Stimulated activated CD4-positive, alpha-beta T cell treated with anti-CD3 and anti-CD28 coated beads, Interleukin-1b, Interleukin-23, amount 100 ng/mL, for 24 hours (primary cell): Measurements from ENCODE around the gene KLRC4.
"Not testable (repeated sequence)": the region's sequence is repeated elsewhere in the genome, so short reads cannot be mapped to it uniquely, and the experiment has no call there.

Source experiments
- DNase-seq, 4 experiments: peaks; one replicate each; pipeline ENCODE4 v3.0.0-alpha.2; 2020; ENCODE audit warnings: low read depth in 4 of 4, low spot score in 1 of 4

Gene KLRC4

DNA sequence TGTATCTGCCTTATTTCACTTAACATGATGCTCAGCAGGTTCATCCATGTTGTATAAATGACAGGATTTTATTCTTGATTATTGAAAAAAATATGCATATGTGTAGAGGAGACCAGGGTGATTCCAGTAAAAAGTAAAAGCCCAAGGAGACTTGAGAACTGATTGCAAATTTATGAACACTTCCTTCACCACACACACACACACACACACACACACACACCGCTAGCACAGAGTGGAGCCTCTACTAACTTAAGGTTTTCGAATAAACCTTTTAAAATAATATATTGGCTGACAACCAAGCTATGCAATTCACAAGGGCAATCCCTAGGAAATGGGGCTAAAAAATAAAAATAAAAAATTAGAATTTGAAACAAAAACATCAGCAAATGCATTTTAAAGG is 11.4 kb downstream of the KLRC4 start:
- no peak for DNase-seq

DNA sequence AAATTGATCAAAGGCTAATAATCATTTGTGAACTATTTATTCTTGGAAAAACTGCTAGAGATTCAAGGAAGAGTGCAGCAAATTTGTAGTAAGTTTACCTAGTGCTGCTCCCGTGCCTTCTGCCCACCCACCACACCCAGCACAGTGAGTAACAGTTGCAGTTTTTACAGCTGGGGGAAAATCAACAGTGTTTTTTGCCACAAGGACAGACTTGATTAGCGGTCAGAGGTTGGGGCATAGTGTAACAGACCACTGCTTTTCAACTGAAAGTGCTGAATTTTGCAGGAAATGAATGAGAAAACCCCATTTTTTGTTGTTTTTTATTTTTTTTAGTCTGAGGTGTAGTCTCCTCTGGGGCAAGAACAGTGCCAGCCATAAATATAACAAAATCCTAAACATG is 12.3 kb downstream of the KLRC4 start:
- DNase-seq: no peak

DNA sequence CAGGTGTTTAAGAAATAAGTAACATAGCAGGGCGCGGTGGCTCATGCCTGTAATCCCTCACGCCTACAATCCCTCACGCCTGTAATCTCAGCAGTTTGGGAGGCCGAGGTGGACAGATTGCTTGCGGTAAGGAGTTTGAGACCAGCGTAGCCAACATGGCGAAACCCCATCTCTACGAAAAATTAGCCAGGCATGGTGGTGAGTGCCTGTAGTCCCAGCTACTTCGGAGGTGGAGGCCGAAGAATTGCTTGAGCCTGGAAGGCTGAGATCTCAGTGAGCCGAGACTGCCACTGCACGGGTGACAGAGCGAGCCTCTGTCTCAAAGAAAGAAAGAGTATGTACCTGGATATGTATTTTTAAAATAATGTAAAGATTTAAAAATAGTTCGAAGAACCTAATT is 13.4 kb downstream of the KLRC4 start:
- DNase-seq: not testable (repeated sequence)

DNA sequence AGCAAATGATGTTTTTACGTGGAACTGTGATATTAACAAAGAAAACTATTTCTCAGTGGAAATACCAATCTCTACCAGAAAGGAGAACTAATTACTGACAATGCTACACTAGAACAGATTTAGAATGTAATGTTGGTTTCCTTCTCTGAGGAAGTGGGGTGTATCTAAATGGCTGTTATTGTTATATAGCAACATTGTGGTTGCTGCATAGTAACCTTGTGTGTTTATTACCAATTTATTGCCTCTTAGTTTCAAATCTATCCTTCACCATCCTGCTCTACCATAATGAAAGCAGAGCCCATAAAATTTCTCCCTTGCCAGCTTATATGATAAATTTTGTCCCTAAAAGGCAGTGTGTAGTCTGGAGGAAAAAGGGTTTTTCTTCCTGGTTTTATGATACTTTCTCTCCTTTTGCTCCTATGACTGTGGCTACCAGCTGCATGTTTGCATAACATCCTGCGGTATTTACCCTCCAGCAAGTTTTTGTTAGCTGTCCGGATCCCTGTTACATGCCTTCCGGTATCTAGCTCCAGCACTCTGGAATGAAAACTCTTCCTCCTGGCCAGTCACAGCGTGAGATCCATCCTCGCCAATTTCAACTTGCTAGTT is 14.1 kb downstream of the KLRC4 start:
- no peak for DNase-seq

DNA sequence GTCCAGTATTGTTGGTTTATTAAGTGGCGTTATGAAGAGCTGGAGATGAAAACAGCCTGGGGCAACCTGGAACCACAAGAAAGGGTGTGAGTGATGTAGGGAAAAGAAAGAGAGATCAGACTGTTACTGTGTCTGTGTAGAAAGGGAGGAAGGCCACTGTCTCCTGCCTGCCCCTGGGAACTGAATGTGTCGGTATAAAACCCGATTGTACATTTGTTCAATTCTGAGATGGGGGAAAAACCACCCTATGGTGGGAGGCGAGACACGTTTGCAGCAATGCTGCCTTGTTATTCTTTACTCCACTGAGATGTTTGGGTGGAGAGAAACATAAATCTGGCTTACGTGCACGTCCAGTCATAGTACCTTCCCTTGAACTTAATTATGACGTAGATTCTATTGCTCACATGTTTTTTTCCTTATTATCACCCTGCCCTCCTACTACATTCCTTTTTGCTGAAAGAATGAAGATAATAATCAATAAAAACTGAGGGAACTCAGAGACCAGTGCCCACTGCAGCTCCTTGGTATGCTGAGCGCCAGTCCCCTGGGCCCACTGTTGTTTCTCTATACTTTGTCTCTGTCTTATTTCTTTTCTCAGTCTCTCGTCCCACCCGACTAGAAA is 14.9 kb downstream of the KLRC4 start:
- DNase-seq: not testable (repeated sequence)

DNA sequence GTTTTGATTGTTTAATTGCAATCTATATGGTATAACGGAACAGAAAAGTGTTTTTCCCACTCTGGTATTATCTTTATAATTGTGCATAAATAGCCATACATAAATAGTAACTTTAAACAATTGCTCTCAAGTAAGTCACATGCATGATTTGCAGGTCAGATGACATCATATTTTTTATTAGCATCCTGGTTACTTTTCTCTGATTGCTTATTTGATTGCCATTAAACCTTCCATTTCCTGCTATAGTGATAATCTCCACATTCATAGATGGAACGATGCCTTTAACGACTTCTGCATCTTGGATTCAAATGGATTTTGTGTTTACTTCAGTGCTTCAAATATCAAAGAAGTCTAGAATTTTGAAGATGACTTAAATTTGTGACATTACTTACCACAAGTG is 16.3 kb downstream of the KLRC4 start:
- DNase-seq: no peak

DNA sequence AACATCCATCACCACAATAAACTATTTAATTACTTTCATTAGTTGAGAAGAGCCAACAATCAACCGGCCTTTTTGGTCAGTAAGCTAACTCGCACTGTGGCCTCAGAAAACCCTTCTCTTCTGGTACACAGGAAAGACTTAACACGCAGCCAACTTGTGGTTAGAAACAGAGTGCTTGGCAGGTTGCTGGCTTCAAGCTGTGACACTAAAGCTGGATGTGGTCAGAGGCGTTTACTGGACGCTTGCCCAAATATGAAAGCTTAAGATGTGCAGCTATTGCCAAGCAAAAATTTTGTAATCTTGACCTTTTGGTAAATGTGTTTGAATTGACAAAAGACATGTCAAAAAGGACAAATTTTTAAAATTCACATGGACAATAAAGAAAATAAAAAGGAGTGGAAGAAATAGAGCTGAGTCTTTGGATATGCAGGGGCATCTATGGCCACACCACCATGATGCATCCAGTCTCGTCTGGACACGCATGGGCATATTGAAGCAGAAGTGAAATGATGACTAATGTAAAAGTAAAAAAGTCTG is 17.1 kb downstream of the KLRC4 start:
- DNase-seq: no peak

DNA sequence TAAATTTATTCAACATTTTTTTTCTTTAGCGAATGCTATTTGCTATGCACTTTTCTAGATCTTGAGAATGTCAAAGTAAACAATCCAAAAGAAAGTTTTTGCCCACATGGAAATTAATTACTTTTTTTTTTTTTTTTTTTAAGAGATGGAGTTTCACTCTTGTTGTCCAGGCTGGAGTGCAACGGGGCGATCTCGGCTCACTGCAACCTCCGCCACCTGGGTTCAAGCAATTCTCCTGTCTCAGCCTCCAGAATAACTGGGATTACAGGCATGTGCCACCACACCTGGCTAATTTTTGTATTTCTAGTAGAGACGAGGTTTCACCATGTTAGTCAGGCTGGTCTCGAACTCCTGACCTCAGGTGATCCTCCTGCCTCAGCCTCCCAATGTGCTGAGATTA is 18.6 kb downstream of the KLRC4 start:
- not testable (repeated sequence) for DNase-seq

DNA sequence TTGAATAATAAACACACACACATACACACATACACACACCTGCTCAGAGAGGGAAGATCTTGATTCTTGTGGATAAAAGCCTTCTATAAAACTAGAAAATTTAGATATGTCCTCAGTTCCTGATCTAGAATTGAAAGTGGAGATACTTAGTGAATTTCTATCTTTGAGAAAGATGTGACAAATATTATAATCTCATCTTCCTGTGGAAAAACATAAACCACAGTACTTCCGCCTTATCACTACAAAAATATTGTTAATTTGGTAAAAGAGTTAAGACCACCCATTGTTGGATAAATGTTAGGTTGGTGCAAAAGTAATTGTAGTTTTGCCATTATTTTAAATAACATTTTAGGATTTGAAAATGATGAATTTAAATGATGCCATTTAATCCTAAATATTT is 19.7 kb downstream of the KLRC4 start, which contains the start of gene KLRK1:
Gene KLRK1, minus strand, starts transcription at position 138 of the 400 bp plus-strand sequence. CDS start 1,231 bp downstream, outside the sequence.
- DNase-seq: no peak

DNA sequence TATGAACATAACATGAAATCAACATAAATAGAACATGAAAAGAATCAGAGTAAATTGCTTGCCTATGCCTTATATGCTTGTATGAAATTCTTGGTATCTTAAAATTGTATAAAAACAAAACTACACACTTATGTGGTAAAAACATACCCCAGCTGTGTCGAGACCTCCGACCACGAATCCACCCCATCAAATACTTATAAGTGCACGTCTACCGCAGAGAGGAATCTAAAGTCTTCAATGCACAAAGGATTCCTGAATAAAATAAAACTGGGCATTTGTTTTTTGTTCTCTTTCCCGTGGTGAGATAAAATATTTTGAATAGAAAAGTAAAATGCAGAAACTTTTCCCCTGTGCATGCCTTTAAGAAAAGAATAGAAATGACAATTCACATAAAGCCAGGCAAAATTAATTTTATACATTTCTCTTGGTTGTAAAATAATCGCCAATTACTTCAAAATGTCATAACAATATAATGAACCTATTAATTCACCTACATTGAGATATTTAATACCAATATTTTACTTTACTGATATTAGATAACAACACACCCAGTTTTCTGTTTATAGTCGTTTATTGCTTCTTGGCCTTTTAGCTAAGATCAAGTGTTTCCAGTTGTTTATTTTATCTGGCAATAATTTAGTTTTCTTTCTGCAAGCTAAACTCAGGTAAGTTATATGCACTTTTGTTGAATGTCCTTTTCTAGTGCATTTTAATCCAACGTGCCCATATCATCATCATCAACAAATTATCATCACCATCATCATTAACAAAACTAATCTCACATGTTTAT is 20.7 kb downstream of the KLRC4 start:
- no peak for DNase-seq

DNA sequence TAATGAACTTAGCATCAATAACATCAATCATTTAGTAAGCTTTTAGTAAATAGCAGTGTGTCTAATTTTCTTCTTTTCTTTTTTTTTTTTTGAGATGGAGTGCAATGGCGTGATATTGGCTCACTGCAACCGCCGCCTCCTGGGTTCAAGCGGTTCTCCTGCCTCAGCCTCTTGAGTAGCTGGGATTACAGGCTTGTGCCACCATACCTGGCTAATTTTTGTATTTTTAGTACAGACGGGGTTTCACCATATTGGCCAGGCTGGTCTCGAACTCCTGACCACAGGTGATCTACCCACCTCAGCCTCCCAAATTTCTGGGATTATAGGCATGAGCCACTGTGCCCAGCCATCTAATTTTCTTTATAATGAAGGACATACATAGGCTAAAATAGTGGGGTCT is 22.1 kb downstream of the KLRC4 start:
- not testable (repeated sequence) for DNase-seq

DNA sequence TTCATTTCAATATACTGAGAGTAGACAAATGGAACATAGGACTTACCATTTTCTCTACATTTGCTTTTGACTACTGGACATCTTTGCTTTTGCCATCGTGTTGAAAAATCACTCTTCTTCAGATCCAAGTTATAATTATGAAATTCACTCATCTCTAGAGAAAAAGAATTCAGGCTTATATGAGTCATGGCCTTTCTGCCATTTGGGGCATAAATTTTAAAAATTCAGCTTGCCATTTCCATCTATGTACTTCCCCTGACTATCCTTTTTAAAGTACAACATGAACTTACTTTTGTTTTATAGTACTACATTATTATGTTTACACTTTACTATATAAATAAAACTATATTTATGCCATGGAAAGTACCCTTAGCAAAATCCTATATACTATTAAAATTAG is 22.7 kb downstream of the KLRC4 start:
- no peak for DNase-seq

DNA sequence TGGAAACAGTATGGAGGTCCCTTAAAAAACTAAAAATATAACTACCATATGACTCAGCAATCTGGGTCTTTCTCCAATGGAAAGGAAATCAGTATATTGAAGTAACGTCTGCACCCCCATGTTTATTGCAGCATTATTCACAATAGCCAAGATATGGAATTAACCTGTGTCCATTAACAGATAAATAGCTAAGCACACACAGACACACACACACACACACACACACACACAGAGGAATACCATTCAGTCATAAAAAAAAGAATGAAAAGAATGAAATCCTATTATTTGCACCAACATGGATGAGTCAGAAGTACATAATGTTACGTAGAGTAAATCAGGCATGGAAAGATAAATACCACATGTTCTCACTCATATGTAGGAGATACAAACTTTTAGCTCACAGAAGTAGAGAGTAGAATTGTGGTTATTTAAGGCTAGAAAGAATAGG is 24.4 kb downstream of the KLRC4 start:
- DNase-seq: no peak

DNA sequence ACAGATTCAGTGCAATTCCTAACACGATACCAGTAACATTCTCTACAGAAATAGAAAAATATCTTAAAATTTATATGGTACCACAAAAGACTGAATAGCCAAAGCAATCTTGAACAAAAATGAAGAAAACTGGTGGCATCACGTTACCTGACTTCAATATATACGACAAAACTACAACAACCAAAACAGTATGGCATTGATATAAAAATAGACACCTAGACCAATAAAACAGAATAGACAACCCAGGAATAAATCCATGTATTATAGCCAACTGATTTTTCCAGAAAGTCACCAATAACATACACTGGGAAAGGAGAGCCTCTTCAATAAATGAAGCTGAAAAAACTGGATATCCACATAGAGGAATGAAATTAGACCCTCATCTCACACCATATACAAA is 25.4 kb downstream of the KLRC4 start:
- no peak for DNase-seq

DNA sequence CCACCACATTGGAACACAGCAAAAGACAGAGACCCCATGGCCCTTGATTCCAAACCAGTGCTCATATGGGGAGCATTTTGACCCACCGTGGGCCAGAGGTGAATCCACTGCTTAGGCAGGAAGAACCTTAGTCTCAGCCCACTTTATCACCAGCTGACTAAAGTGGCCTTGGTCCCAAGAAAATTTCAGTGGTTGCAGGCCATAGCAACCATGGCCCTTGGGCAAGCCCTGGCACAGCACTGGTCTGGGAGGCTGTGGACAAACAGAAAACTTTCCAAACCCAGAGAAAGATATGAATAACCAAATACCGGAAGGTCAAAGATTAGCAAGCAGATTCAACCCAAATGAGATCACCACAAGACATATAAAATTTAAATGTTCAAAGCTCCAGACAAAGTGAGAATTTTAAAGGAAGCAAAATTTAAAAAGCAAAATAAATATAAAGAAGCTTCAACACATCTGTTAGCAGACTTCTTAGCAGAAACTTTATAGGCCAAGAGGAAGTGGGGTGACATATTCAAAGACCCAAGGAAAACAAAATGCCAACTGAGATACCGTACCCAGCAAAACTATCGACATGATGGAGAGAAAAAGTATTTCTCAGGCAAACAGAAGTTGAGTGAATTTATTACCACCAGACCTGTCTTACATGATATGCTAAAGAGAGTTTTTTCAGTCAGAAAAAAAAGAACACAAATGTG is 27.5 kb downstream of the KLRC4 start:
- no peak for DNase-seq

DNA sequence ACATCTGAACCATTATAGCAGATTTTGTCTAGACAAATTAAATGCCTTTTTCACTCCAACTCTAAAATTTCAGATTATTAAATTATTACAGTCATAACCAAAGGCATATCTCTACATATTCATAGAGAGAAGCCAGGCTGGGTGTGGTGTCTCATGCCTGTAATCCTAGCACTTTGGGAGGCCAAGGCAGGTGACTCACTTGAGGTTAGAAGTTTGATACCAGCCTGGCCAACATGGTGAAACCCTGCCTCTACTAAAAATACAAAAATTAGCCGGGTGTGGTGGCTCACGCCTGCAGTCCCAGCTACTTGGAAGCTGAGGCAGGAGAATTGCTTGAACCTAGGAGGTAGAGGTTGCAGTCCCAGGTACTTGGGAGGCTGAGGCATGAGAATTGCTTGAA is 30.8 kb downstream of the KLRC4 start:
- DNase-seq: not testable (repeated sequence)

DNA sequence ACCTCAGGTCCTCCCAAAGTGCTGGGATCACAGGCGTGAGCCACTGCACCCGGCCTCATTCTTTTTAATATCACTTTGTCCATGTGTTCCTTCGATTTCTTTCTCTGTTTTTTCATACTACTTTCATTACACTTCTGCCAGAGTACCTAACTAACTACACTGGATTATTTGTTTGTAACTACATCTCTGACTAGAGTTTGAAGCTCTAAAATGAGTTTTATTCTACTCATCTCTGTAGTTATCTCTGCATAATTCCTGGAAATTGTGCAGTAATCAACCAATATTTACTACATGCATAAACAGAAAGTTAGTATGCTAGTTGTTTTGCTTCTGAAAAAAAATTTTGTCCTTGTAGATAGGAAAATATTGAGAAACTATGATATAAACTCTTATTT is 34.9 kb downstream of the KLRC4 start:
- no peak for DNase-seq

DNA sequence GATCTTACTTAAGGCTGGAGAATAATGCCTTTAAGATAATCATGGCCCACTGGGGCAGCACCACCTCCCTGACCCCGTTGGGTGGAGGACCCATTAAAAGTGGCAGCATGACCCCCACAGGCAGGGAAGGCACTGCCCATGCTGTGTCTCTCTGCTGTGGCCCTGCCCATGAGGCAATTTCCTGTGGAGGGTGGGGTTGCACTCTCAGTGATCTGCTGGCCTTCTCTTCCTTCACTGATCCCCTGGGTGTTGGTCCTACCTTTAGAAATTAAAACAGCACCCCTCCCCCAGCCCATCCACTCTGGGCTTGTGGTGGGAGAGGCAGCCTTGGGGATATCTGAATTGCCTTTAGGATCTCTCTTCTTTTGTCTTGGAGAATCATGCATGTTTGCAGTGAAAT is 37.0 kb downstream of the KLRC4 start:
- no peak for DNase-seq

DNA sequence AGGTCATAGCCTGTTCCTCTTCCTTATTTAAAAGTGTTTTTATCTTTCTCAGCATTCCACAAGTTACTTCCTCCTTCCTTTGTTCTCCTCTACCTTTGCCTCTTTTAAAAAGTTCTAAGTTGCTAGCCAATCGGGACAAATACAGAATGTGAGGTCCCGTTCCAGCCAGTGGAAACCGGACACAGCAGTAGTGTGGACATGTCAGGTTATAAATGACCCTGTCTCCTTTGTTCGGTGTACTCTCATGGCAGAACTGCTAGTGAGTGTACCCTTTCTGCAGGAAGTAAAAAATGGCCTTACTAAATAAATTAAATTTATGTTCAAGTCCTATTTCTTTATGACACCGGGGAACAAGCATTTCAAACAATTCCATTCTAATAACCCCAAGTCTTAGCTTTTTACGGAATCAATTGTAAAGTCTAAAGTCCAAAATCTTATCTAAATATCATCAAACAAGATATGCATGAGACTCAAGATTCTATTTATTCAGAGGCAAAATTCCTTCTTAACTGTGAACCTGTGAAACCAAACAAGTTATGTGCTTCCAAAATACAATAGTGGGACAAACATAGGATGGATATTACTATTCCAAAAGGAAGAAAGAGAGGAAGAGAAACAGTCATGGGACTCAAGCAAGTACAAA is 37.5 kb downstream of the KLRC4 start:
- DNase-seq: not testable (repeated sequence)

DNA sequence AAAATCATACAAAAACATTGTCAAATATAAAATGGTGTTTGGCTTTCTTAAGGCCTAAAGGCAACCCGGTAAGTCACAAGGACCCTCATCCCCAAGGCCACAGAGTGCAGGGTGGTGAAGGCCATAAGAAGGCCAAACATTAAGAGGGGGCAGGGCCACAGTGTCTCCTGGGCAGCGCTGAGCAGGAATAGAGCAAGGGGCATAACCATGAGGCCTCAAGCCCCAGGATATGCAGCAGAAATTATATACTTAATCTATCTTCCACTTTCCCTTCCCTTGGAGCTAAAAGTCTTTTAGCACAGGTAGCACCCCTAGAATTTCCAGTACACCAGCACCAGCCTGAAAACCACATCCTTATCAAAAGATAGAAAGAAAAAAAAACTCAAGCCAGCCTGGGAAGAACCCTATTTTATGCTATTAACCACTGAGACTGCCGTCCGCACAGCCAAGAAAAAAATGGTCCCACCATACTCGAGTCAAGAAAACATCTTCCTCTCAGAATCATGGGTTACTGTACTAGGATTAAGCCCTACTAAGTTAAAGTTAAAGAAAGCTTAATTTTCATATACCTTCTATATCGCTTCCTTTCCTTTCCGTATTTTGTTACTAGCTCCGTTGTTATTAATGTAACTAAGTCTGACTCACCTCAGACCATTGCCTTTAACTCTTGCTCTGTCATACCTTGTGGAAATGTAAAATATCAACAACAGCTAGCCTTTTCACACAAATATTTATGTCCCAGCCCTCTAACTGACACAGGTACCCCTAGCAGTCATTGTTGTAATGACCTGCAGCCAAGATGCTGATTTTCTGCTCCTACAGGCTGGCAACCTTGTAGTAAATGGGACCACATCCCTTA is 39.8 kb downstream of the KLRC4 start:
- no peak for DNase-seq
